Tibial artery (tissue), 4 donors: ENCODE measurements around the gene NBEA.
"Not testable (repeated sequence)": the region's sequence is repeated elsewhere in the genome, so short reads cannot be mapped to it uniquely, and the experiment has no call there.

Source experiments
- DNase-seq, 2 donors: peaks; one replicate each; pipeline ENCODE4 v3.0.0-alpha.2; 2019
- H3K27ac ChIP-seq, 2 donors: fragments of 200-600 bp; sonication (generic) in 1 of 2; 1 replicate in 1 of 2; 2 replicates in 1 of 2; pipeline ENCODE4 v1.5.1; 2018 to 2019; ENCODE audit warnings: mild to moderate bottlenecking in 1 of 2
- H3K27me3 ChIP-seq, 2 donors: fragments of 200-600 bp; sonication (generic) in 1 of 2; one replicate each; pipeline versions ENCODE4 v1.5.1 to v1.6.0; 2016 to 2019
- H3K36me3 ChIP-seq, 3 donors: fragments of 200-600 bp; sonication (generic) in 2 of 3; one replicate each; pipeline ENCODE4 v1.5.1; 2016 to 2019; ENCODE audit warnings: mild to moderate bottlenecking in 2 of 3
- H3K4me1 ChIP-seq, 4 donors: fragments of 200-600 bp; sonication (generic) in 2 of 4; 1 replicate in 3 of 4; 2 replicates in 1 of 4; pipeline ENCODE4 v1.5.1; 2016 to 2019
- H3K4me3 ChIP-seq, 2 donors: fragments of 200-600 bp; sonication (generic) in 1 of 2; 1 replicate in 1 of 2; 2 replicates in 1 of 2; pipeline ENCODE4 v1.5.1; 2018 to 2019; ENCODE audit warnings: mild to moderate bottlenecking in 2 of 2
- H3K9me3 ChIP-seq, 3 donors: fragments of 200-600 bp; sonication (generic) in 1 of 3; one replicate each; pipeline ENCODE4 v1.5.1; 2016 to 2019
- CTCF ChIP-seq, 2 experiments: fragments of 200-600 bp in 1 of 2; fragments of 450-650 bp in 1 of 2; IDR thresholded peaks; one replicate each; pipeline ENCODE4 v1.5.1; 2017 to 2019; ENCODE audit warnings: antibody characterized with exemption in 2 of 2, mild to moderate bottlenecking in 1 of 2, moderate library complexity in 1 of 2
- intact Hi-C: fragments of 100-400 bp; cut with DNase I; formaldehyde crosslinking; loops from one replicate; pipeline ENCODE4 v1.15.0; 2023; ENCODE audit warnings: low total_unique reads

The NBEA gene

GRCh38 chr13:35055705-35056104, 113.6 kb downstream of the NBEA start:
- Histone ChIP-seq H3K27ac (no peak overlapping the region), H3K9me3 (no peaks in the 10 kb centered on the region), H3K36me3 (no peaks in the 10 kb centered on the region), H3K27me3 (no peaks in the 10 kb centered on the region), H3K4me1 (no peaks in the 10 kb centered on the region), H3K4me3 (no peak overlapping the region)
- no peak for DNase-seq
- TF ChIP-seq CTCF (IDR thresholded peaks at IDR 0.05) = no peak
- intact Hi-C loops = no loop called here

GRCh38 chr13:35057858-35058257, 115.8 kb downstream of the NBEA start:
- DNase-seq = no peak
- no peaks in the 10 kb centered on the region for H3K9me3 ChIP-seq
- no peaks in the 10 kb centered on the region for H3K27me3 ChIP-seq
- H3K4me3 ChIP-seq = no peak overlapping the region
- TF ChIP-seq CTCF (IDR thresholded peaks at IDR 0.05) = no peak
- no peaks in the 10 kb centered on the region for H3K4me1 ChIP-seq
- H3K27ac ChIP-seq = no peak overlapping the region
- intact Hi-C loops = no loop called here
- H3K36me3 ChIP-seq = no peaks in the 10 kb centered on the region

- DNase-seq, H3K9me3 ChIP-seq, H3K27me3 ChIP-seq, intact Hi-C loops, H3K36me3 ChIP-seq, H3K27ac ChIP-seq, H3K4me3 ChIP-seq, H3K4me1 ChIP-seq: not testable (repeated sequence)
Observed at GRCh38 chr13:35058585-35058984, 116.5 kb downstream of the NBEA start.

- Histone ChIP-seq H3K4me1 (no peaks in the 10 kb centered on the region), H3K27me3 (no peaks in the 10 kb centered on the region), H3K27ac (no peak overlapping the region), H3K9me3 (peaks cover 0 to 9% (median 0%) of the 10 kb centered on the region in 3 donors), H3K36me3 (peaks cover 0 to 4% (median 0%) of the 10 kb centered on the region in 3 donors), H3K4me3 (no peak overlapping the region)
- no peak for TF ChIP-seq CTCF (IDR thresholded peaks at IDR 0.05)
- intact Hi-C loops = no loop called here
- DNase-seq = no peak
Observed at GRCh38 chr13:35086667-35087066, 144.6 kb downstream of the NBEA start.

- intact Hi-C loops = no loop called here
- DNase-seq = no peak
- Histone ChIP-seq H3K4me3 (no peak overlapping the region), H3K27ac (no peak overlapping the region), H3K27me3 (no peaks in the 10 kb centered on the region), H3K4me1 (no peaks in the 10 kb centered on the region), H3K36me3 (no peaks in the 10 kb centered on the region), H3K9me3 (peaks cover 0 to 9% (median 0%) of the 10 kb centered on the region in 3 donors)
- TF ChIP-seq CTCF (IDR thresholded peaks at IDR 0.05) = no peak
Observed at GRCh38 chr13:35092251-35092650, 150.2 kb downstream of the NBEA start.

GRCh38 chr13:35092751-35093150, 150.7 kb downstream of the NBEA start:
- intact Hi-C loops = no loop called here
- H3K4me3 ChIP-seq = no peak overlapping the region
- no peak for TF ChIP-seq CTCF (IDR thresholded peaks at IDR 0.05)

More at GRCh38 chr13:35092751-35093150, 150.7 kb downstream of the NBEA start:
- H3K27me3 ChIP-seq = no peaks in the 10 kb centered on the region
- H3K36me3 ChIP-seq = no peaks in the 10 kb centered on the region
- H3K9me3 ChIP-seq = peaks cover 0 to 7% (median 0%) of the 10 kb centered on the region in 3 donors
- no peaks in the 10 kb centered on the region for H3K4me1 ChIP-seq
- DNase-seq = no peak
- no peak overlapping the region for H3K27ac ChIP-seq
